Endodermal cell (in vitro differentiated cells): ENCODE data around the gene ADAMTS12. TPM values are rescaled to one million over a fixed set of nuclear protein-coding genes. Genes with fewer than 3 reads are reported as not detected.

ENCODE experiments used
- DNase-seq: peaks from one replicate; pipeline ENCODE4 v3.0.0-alpha.2; 2017
- H3K27ac ChIP-seq: 2 replicates; pipeline ENCODE4 v1.5.1; 2013; ENCODE audit warnings: mild to moderate bottlenecking, low read depth, low read length, moderate library complexity
- H3K27me3 ChIP-seq: 2 replicates; pipeline ENCODE4 v1.6.1; 2013; ENCODE audit warnings: mild to moderate bottlenecking, low read length, moderate library complexity; ENCODE audit not compliant: insufficient read depth, control insufficient read depth, poor library complexity, severe bottlenecking
- H3K36me3 ChIP-seq: 2 replicates; pipeline ENCODE4 v1.7.0; 2013; ENCODE audit warnings: mild to moderate bottlenecking, low read length, moderate library complexity; ENCODE audit not compliant: control insufficient read depth, insufficient read depth
- H3K4me1 ChIP-seq: one replicate; pipeline ENCODE4 v1.7.0; 2013; ENCODE audit warnings: low read length; ENCODE audit not compliant: control insufficient read depth, insufficient read depth
- H3K4me3 ChIP-seq: 2 replicates; pipeline ENCODE4 v1.5.1; 2013; ENCODE audit warnings: mild to moderate bottlenecking, low read length, moderate library complexity
- H3K9ac ChIP-seq: 2 replicates; pipeline ENCODE4 v1.6.1; 2013; ENCODE audit warnings: mild to moderate bottlenecking, low read length, moderate library complexity; ENCODE audit not compliant: poor library complexity, severe bottlenecking; ENCODE audit errors: extremely low read depth
- H3K9me3 ChIP-seq: 2 replicates; pipeline ENCODE4 v1.6.1; 2013; ENCODE audit warnings: mild to moderate bottlenecking, low read length, moderate library complexity; ENCODE audit not compliant: control insufficient read depth
- H3K27ac Mint-ChIP-seq: 2 replicates; pipeline ENCODE4 v1.8.0; 2020; ENCODE audit warnings: mixed read lengths
- H3K27me3 Mint-ChIP-seq: 2 replicates; pipeline ENCODE4 v1.8.0; 2021; ENCODE audit warnings: mild to moderate bottlenecking, mixed read lengths; ENCODE audit not compliant: insufficient read depth
- H3K36me3 Mint-ChIP-seq: 2 replicates; pipeline ENCODE4 v1.8.0; 2020; ENCODE audit warnings: low read depth, mixed read lengths
- H3K4me1 Mint-ChIP-seq: 2 replicates; pipeline ENCODE4 v1.8.0; 2020; ENCODE audit warnings: mixed read lengths
- H3K4me3 Mint-ChIP-seq: 2 replicates; pipeline ENCODE4 v1.8.0; 2020; ENCODE audit warnings: mild to moderate bottlenecking, moderate library complexity, mixed read lengths
- H3K9me3 Mint-ChIP-seq: 2 replicates; pipeline ENCODE4 v1.8.0; 2020; ENCODE audit warnings: mild to moderate bottlenecking, mixed read lengths
- CTCF ChIP-seq: fragments of 200-600 bp; sonication (generic); conservative IDR thresholded peaks from 2 replicates; pipeline ENCODE4 v1.5.0; 2021; ENCODE audit warnings: antibody characterized with exemption, mild to moderate bottlenecking
- WGBS, 2 experiments: methylation state at CpG; one replicate each; pipeline versions ENCODE4 v1.1.5 to v1.1.7; 2013; ENCODE audit warnings: missing lambda C conversion rate in 2 of 2, mixed read lengths in 1 of 2; ENCODE audit not compliant: insufficient coverage in 1 of 2, insufficient read length in 1 of 2; 5-methylcytosine and 5-hydroxymethylcytosine counted together
- total RNA-seq, 2 donors: library from RNA; stranded (reverse); fragmentation: NEBNext Ultra II Directional in 1 of 2; extraction: Animal tissue kit (Norgen Biotek cat#: 25700) in 1 of 2; gene quantifications; 2 replicates in 1 of 2; 3 replicates in 1 of 2; pipeline ENCODE4 v1.2.1, GENCODE V29; 2021

ADAMTS12 gene
- total RNA-seq, 2 donors from 2014 or later = 80.2 to 123 TPM

GRCh38 chr5:33633699-33634098 lies 258.1 kb downstream of the ADAMTS12 start:
- TF ChIP-seq CTCF = no peak
- Mint-ChIP-seq H3K27me3 (no peaks in the 10 kb centered on the region), H3K9me3 (peaks cover 2% of the 10 kb centered on the region), H3K4me3 (no peak overlapping the region), H3K4me1 (no peaks in the 10 kb centered on the region), H3K36me3 (peaks cover 53% of the 10 kb centered on the region), H3K27ac (no peak overlapping the region)
- H3K9ac ChIP-seq = no peak overlapping the region
- no peak overlapping the region for H3K4me3 ChIP-seq
- H3K4me1 ChIP-seq = no peaks in the 10 kb centered on the region
- no peaks in the 10 kb centered on the region for H3K27me3 ChIP-seq
- no peaks in the 10 kb centered on the region for H3K9me3 ChIP-seq
- DNase-seq = no peak
- WGBS, 2 experiments = 94 to 100% methylated on average over 2 of the region's 2 CpGs
- H3K27ac ChIP-seq = no peak overlapping the region
- peaks cover 15% of the 10 kb centered on the region for H3K36me3 ChIP-seq

- Mint-ChIP-seq H3K9me3 (peaks cover 2% of the 10 kb centered on the region), H3K4me1 (no peaks in the 10 kb centered on the region), H3K36me3 (peaks cover 36% of the 10 kb centered on the region), H3K27me3 (no peaks in the 10 kb centered on the region), H3K27ac (no peak overlapping the region), H3K4me3 (no peak overlapping the region)
- Histone ChIP-seq H3K27ac (no peak overlapping the region), H3K4me1 (no peaks in the 10 kb centered on the region), H3K9me3 (no peaks in the 10 kb centered on the region), H3K36me3 (peaks cover 14% of the 10 kb centered on the region), H3K4me3 (no peak overlapping the region), H3K27me3 (no peaks in the 10 kb centered on the region), H3K9ac (no peak overlapping the region)
- no peak for DNase-seq
- no peak for TF ChIP-seq CTCF
- 89% methylated on average over 1 of the region's 1 CpG; no CpG with 5 or more reads in 1 of the 2 experiments for WGBS, 2 experiments
Measured at GRCh38 chr5:33631786-33632185, 260.0 kb downstream of the ADAMTS12 start.

GRCh38 chr5:33631139-33631538 lies 260.7 kb downstream of the ADAMTS12 start:
- no peaks in the 10 kb centered on the region for H3K27me3 ChIP-seq
- no peak overlapping the region for H3K27ac ChIP-seq
- H3K36me3 Mint-ChIP-seq = peaks cover 34% of the 10 kb centered on the region
- peaks cover 2% of the 10 kb centered on the region for H3K9me3 Mint-ChIP-seq
- no peak overlapping the region for H3K27ac Mint-ChIP-seq
- H3K4me3 Mint-ChIP-seq = no peak overlapping the region
- H3K4me3 ChIP-seq = no peak overlapping the region
- H3K4me1 ChIP-seq = no peaks in the 10 kb centered on the region
- no peak for DNase-seq
- H3K27me3 Mint-ChIP-seq = no peaks in the 10 kb centered on the region
- 80 to 88% methylated on average over 1 of the region's 1 CpG for WGBS, 2 experiments
- no peaks in the 10 kb centered on the region for H3K4me1 Mint-ChIP-seq
- H3K36me3 ChIP-seq = peaks cover 16% of the 10 kb centered on the region
- H3K9me3 ChIP-seq = no peaks in the 10 kb centered on the region
- no peak for TF ChIP-seq CTCF
- H3K9ac ChIP-seq = no peak overlapping the region
